NCI-H2081 treated with DMSO at 0.1 percent for 48 hours (cell line): Measurements from ENCODE around the gene TUBGCP3.

ENCODE experiments used
- DNase-seq: peaks from one replicate; lab custom pipeline; 2025; lab: John Stamatoyannopoulos, UW

The TUBGCP3 gene

GRCh38 chr13:112477070-112477619 lies 110.8 kb downstream of the TUBGCP3 start:
- no peak for DNase-seq

- no peak for DNase-seq
Observed at GRCh38 chr13:112475889-112476288, 112.1 kb downstream of the TUBGCP3 start.

- no peak for DNase-seq
Observed at GRCh38 chr13:112474869-112475268, 113.1 kb downstream of the TUBGCP3 start.

- no peak for DNase-seq
Observed at GRCh38 chr13:112473818-112474217, 114.1 kb downstream of the TUBGCP3 start.

- no peak for DNase-seq
Observed at GRCh38 chr13:112469071-112469745, 118.7 kb downstream of the TUBGCP3 start.

GRCh38 chr13:112468069-112468468 lies 119.9 kb downstream of the TUBGCP3 start:
- DNase-seq, result no peak

- no peak for DNase-seq
Observed at GRCh38 chr13:112467236-112467635, 120.7 kb downstream of the TUBGCP3 start.

- no peak for DNase-seq
Observed at GRCh38 chr13:112466132-112467058, 121.6 kb downstream of the TUBGCP3 start.

GRCh38 chr13:112465251-112466131 lies 122.5 kb downstream of the TUBGCP3 start:
- DNase-seq, result no peak

GRCh38 chr13:112464720-112465119 lies 123.2 kb downstream of the TUBGCP3 start:
- no peak for DNase-seq

- DNase-seq, result no peak
Observed at GRCh38 chr13:112462408-112462807, 125.5 kb downstream of the TUBGCP3 start.

- no peak for DNase-seq
Observed at GRCh38 chr13:112457485-112457884, 130.5 kb downstream of the TUBGCP3 start.

- no peak for DNase-seq
Observed at GRCh38 chr13:112457081-112457480, 130.9 kb downstream of the TUBGCP3 start.

GRCh38 chr13:112456138-112457056 lies 131.6 kb downstream of the TUBGCP3 start:
- DNase-seq, result no peak

- DNase-seq, result no peak
Observed at GRCh38 chr13:112455476-112456059, 132.4 kb downstream of the TUBGCP3 start.

GRCh38 chr13:112454648-112455334 lies 133.2 kb downstream of the TUBGCP3 start:
- DNase-seq, result no peak

GRCh38 chr13:112453874-112454647 lies 133.9 kb downstream of the TUBGCP3 start:
- DNase-seq, result no peak

- DNase-seq, result no peak
Observed at GRCh38 chr13:112453207-112453829, 134.6 kb downstream of the TUBGCP3 start.
